ENCODE results near the gene STX5. TPM values are rescaled to one million over a fixed set of nuclear protein-coding genes. Genes with fewer than 3 reads are reported as not detected.

Gene STX5
- total and polyA plus RNA-seq, 9 of the 15 experiments (the other 6 are each of a cell fraction or from before 2014, with no cell fraction given) = 2.8 to 28.6 (median 23.7) TPM

- TF ChIP-seq JUN (IDR thresholded peaks at IDR 0.05; ENCODE audit: borderline replicate concordance, low read depth, low read length) = peak; percentile 24; the same call in 1 of the 2 replicates
- peak; percentile 53; the same call in 1 of the 2 replicates for TF ChIP-seq JUN (CRISPR knock-in tag; IDR thresholded peaks at IDR 0.05; ENCODE audit: borderline replicate concordance)
- no peak for TF ChIP-seq RUNX1 (IDR thresholded peaks at IDR 0.05; ENCODE audit: low read depth)
- peak; percentile 92 for TF ChIP-seq CBFA2T2 (conservative IDR thresholded peaks at IDR 0.05)
- TF ChIP-seq, protein P1, sequence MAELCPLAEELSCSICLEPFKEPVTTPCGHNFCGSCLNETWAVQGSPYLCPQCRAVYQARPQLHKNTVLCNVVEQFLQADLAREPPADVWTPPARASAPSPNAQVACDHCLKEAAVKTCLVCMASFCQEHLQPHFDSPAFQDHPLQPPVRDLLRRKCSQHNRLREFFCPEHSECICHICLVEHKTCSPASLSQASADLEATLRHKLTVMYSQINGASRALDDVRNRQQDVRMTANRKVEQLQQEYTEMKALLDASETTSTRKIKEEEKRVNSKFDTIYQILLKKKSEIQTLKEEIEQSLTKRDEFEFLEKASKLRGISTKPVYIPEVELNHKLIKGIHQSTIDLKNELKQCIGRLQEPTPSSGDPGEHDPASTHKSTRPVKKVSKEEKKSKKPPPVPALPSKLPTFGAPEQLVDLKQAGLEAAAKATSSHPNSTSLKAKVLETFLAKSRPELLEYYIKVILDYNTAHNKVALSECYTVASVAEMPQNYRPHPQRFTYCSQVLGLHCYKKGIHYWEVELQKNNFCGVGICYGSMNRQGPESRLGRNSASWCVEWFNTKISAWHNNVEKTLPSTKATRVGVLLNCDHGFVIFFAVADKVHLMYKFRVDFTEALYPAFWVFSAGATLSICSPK (IDR thresholded peaks at IDR 0.05; ENCODE audit: borderline replicate concordance) = no peak
- TF ChIP-seq ARID1B (IDR thresholded peaks at IDR 0.05) = peak; percentile 52
- peak; percentile 72 for TF ChIP-seq CCNT2 (IDR thresholded peaks at IDR 0.05; ENCODE audit: borderline replicate concordance, extremely low read depth, insufficient read length, low read depth, low read length)
- peak; percentile 53 for TF ChIP-seq NEUROD1 (IDR thresholded peaks at IDR 0.05; ENCODE audit: borderline replicate concordance, low read depth, low read length, partially characterized antibody)
- no peak for TF ChIP-seq RBM15 (IDR thresholded peaks at IDR 0.05; ENCODE audit: insufficient read depth, low read length)
- TF ChIP-seq, protein P2, sequence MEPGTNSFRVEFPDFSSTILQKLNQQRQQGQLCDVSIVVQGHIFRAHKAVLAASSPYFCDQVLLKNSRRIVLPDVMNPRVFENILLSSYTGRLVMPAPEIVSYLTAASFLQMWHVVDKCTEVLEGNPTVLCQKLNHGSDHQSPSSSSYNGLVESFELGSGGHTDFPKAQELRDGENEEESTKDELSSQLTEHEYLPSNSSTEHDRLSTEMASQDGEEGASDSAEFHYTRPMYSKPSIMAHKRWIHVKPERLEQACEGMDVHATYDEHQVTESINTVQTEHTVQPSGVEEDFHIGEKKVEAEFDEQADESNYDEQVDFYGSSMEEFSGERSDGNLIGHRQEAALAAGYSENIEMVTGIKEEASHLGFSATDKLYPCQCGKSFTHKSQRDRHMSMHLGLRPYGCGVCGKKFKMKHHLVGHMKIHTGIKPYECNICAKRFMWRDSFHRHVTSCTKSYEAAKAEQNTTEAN (CRISPR knock-in tag; IDR thresholded peaks at IDR 0.05) = peak; percentile 77; the same call in 1 of the 2 replicates
- TF ChIP-seq, protein P3, sequence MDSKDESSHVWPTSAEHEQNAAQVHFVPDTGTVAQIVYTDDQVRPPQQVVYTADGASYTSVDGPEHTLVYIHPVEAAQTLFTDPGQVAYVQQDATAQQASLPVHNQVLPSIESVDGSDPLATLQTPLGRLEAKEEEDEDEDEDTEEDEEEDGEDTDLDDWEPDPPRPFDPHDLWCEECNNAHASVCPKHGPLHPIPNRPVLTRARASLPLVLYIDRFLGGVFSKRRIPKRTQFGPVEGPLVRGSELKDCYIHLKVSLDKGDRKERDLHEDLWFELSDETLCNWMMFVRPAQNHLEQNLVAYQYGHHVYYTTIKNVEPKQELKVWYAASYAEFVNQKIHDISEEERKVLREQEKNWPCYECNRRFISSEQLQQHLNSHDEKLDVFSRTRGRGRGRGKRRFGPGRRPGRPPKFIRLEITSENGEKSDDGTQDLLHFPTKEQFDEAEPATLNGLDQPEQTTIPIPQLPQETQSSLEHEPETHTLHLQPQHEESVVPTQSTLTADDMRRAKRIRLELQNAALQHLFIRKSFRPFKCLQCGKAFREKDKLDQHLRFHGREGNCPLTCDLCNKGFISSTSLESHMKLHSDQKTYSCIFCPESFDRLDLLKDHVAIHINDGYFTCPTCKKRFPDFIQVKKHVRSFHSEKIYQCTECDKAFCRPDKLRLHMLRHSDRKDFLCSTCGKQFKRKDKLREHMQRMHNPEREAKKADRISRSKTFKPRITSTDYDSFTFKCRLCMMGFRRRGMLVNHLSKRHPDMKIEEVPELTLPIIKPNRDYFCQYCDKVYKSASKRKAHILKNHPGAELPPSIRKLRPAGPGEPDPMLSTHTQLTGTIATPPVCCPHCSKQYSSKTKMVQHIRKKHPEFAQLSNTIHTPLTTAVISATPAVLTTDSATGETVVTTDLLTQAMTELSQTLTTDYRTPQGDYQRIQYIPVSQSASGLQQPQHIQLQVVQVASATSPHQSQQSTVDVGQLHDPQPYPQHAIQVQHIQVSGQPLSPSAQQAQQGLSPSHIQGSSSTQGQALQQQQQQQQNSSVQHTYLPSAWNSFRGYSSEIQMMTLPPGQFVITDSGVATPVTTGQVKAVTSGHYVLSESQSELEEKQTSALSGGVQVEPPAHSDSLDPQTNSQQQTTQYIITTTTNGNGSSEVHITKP (IDR thresholded peaks at IDR 0.05; ENCODE audit: partially characterized antibody) = peak; percentile 52
- TF ChIP-seq RBM17 (IDR thresholded peaks at IDR 0.05; ENCODE audit: borderline replicate concordance, low read depth, low read length) = no peak
- TF ChIP-seq SRSF3 (IDR thresholded peaks at IDR 0.05; ENCODE audit: insufficient read depth, low read length) = no peak
- TF ChIP-seq SREBF2 (CRISPR knock-in tag; IDR thresholded peaks at IDR 0.05) = no peak
- no peak for TF ChIP-seq MEF2A (IDR thresholded peaks at IDR 0.05; ENCODE audit: control insufficient read depth, low read depth, low read length)
- TF ChIP-seq C11orf30 (IDR thresholded peaks at IDR 0.05; ENCODE audit: low read depth) = peak; percentile 80
- TF ChIP-seq ARHGAP35 (IDR thresholded peaks at IDR 0.05; ENCODE audit: partially characterized antibody) = no peak
- no peak for TF ChIP-seq ZBTB8A (IDR thresholded peaks at IDR 0.05; ENCODE audit: partially characterized antibody)
- no peak for TF ChIP-seq GTF2A2 (tag; IDR thresholded peaks at IDR 0.05)
Measured at GRCh38 chr11:62771144-62772021, 60.5 kb downstream of the STX5 start, which contains the start of gene TAF6L (continued).

Measured in K562 (cell line).